ENCODE data around the gene LMX1A.
A peak's percentile ranks its signal among the peaks of the same experiment; 100 is the strongest.

DNA sequence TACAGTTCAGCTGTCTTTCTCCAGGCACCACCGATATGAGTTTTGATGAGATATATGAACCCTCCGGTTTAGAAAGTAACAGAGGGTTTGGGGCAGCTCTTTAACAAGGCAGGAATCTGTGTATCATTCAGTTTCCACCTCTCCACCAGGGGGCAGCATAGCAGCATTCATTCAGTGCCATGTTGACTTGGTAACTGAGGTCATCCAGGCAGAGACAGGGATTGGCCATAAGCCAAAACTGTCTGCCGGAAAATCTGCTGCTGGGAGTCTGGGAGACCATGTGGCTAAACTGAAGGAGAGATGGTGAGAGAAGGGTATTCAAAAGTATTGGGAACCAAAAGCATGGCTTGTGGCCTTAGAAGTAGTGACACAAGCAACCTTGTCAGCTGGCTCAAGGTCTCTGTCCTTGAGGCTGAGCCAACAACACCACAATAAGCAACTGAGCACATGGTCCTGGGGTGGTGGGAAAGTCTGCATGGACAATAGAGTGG, 98.5 kb downstream of the LMX1A start:
- no peak for TF ChIP-seq POLR2A (IDR thresholded peaks at IDR 0.05)
- TF ChIP-seq, protein P1, sequence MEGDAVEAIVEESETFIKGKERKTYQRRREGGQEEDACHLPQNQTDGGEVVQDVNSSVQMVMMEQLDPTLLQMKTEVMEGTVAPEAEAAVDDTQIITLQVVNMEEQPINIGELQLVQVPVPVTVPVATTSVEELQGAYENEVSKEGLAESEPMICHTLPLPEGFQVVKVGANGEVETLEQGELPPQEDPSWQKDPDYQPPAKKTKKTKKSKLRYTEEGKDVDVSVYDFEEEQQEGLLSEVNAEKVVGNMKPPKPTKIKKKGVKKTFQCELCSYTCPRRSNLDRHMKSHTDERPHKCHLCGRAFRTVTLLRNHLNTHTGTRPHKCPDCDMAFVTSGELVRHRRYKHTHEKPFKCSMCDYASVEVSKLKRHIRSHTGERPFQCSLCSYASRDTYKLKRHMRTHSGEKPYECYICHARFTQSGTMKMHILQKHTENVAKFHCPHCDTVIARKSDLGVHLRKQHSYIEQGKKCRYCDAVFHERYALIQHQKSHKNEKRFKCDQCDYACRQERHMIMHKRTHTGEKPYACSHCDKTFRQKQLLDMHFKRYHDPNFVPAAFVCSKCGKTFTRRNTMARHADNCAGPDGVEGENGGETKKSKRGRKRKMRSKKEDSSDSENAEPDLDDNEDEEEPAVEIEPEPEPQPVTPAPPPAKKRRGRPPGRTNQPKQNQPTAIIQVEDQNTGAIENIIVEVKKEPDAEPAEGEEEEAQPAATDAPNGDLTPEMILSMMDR (IDR thresholded peaks at IDR 0.05) = peak in 3 of 4 experiments; percentile 12 to 50 (median 42)

Measured in sigmoid colon (tissue), 3 donors.